ENCODE data around the gene MTA3. TPM values are rescaled to one million over a fixed set of nuclear protein-coding genes. Genes with fewer than 3 reads are reported as not detected.
A peak's percentile ranks its signal among the peaks of the same experiment; 100 is the strongest.
"Not testable (repeated sequence)": the region's sequence is repeated elsewhere in the genome, so short reads cannot be mapped to it uniquely, and the experiment has no call there.

The MTA3 gene
- polyA plus RNA-seq, 3 donors, result 63.0 to 74.2 (median 70.5) TPM

DNA sequence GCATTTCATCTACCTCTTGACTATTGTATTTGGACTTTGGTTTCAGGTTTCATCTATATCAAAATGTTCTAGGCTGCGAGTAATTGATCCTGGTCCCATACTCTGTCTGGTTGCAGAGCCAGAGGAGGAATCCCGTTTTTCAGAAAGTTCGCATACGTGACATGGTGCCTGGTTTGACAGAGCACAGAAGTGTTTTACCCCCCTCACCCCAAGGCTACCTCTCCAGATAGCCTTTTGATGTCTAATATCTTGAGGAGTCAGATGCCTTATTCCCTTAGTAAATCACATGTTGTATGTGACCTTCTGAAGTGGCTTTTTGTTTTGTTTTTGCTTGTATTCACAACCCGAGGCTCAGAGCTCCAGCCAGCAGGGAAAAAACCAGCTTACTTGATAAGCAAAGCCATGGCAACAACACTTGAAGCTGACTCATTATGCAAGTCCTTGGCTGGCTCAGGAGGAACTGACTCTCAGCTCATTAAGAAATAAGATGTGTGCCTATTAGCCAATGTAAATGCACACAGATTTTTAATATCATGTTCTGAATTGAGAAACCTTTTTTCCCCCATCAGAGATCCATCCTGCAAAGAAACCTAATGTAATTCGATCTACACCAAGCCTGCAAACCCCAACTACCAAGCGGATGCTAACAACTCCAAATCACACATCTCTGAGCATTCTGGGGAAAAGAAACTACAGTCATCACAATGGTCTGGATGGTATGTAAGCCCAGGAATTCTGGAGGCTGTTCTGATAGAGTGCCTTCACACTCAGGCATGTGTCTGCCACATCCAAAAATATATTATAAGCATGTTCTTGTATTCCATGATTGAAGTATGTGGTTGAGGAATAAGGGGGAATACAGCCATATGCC lies 154.1 kb downstream of the MTA3 start:
- DNase-seq, result peak; percentile 40

DNA sequence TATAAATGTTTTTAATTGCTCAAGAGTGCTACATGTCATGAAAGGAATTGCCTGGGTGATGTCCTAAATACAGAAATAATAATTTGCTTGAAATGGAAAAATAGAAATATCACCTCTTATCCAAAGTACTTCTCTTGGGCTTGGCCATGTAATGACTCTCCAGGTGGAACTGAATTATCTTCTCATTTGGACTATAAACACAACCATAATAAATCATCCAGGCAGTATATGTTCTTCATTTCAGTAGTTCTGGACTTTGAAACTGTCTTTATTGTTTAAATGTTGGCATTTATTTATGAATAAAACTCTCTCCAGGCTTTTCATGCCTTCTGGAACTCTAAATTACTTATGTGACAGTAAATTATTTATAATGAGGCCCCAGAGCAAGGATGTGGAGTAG lies 155.0 kb downstream of the MTA3 start:
- no peak for DNase-seq

DNA sequence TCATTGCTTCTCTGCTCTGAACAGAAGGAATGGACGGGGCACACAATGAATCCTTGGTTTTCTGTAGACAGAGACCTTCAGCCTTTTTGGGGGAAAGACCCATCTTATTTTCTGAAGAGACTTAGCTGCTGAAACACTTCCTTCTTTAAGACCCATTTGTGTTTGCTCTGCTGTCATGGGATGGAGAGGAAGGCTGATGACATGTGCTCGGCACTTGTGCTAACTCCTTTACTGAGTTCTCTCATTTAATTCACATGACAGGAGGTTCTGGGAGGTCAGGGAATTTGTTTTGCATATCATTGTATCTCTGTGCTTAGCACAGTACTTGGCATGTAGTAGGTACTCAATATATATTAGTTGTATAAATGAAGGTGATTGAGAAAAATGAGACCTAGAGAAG lies 156.5 kb downstream of the MTA3 start:
- no peak for DNase-seq

DNA sequence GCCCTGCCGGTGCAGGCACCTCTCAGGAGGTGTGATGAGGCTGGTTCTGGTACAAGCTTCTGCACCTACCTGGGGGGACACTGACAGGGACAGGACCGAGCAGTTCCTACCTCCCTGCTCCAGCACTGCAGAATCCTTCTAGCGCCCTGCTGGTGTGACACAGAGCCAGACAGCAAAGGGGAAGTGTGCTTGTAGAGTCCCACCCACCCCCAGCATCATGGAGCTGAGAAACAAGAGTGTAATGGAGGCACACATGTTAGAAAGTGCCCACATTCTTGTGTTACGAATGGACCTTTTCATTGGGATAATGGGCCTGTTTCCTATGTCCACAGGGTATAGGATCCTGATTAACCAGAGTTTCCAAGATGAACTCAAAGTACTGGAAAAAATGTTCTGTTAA lies 157.2 kb downstream of the MTA3 start:
- DNase-seq, result no peak

DNA sequence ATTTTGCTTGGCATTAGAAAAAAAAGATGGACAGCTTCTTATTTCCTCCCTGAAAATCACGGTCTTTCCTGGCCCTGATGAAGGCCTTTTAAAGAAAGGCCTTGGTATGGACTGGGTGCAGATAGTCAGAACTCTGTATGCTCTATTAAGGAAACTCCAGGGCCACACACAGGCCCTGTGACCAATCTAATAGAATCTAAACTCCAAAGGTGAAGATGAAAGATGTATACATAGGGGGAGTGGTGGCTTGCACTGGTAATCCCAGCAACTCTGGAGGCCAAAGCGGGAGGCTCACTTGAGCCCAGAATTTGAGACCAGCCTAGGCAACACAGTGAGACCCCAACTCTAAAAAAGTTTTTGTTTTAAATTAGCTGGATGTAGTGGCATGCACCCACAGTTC lies 158.2 kb downstream of the MTA3 start:
- no peak for DNase-seq

DNA sequence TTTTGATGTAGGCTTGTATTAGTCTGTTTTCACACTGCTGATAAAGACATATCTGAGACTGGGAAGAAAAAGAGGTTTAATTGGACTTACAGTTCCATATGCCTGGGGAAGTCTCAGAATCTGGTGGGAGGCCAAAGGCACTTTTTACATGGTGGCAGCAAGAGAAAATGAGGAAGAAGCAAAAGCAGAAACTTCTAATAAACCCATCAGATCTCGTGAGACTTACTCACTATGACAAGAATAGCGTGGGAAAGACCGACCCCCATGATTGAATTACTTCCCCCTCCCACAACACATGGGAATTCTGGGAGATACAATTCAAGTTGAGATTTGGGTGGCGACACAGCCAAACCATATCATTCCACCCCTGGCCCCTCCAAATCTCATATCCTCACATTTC lies 162.9 kb downstream of the MTA3 start:
- DNase-seq, result not testable (repeated sequence)

DNA sequence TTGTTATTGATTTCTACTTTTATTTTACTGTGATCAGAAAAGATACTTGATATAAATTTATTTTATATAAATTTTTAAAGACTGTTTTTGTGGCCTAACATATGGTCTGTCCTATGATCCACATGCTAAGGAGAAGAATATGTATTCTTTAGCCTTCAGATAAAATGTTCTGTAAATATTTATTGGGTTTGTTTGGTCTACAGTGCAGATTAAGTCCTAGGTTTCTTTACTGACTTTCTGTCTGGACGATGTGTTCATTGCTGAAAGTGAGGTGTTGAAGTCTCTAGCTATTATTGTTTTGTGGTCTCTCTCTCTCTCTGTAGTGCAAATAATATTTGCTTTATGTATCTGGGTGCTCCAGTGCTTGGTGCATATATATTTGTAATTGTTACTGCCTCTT lies 165.4 kb downstream of the MTA3 start:
- no peak for DNase-seq

DNA sequence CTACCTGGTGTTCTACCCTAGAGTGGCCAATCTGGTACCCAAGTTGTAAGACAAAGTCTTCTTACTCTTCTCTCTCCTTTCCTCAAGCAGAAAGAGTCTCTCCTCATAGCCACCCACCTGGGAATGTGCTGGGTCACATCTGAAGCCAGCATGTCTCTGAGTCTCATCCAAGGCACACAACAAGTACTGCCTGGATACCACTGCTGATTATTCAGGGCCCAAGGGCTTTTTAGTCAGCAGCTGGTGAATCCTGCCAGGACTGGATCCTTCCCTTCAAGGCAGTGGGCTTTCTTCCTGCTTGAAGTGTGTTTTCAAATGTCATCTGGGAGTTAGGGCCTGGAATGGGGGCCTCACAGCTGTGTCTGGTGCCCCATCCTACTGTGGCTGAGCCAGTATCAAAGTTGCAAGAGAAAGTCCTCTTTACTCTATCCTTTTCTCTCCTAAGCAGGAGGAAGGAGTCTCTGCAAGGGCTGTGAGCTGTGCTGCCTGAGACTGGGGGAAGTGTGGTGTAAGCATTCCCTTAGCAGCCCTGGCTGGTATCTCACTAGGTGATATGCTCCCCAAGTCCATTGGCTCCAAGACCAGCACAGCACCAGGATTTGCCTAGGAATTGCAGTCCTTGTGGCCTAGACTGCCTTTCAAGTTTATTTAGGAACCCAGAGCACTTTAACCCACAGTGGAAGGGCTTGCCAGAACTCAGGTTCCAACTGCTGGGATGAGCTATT lies 168.3 kb downstream of the MTA3 start:
- no peak for DNase-seq

DNA sequence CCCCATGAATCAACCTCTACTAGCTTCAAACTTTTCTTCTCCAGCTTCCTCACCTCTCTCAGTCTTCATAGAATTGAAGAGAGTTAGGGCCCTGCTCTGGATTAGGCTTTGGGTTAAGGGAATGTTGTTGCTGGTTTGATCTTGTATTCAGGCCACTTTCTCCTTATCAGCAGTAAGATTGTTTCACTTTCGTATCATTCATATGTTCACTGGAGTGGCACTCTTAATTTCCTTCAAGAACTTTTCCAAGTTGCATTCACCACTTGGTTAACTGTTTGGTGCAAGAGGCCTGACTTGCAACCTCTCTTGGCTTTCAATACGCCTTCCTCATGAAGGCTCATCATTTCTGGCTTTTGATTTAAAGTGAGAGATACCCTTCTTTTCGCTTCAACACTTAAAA lies 172.7 kb downstream of the MTA3 start:
- no peak for DNase-seq

DNA sequence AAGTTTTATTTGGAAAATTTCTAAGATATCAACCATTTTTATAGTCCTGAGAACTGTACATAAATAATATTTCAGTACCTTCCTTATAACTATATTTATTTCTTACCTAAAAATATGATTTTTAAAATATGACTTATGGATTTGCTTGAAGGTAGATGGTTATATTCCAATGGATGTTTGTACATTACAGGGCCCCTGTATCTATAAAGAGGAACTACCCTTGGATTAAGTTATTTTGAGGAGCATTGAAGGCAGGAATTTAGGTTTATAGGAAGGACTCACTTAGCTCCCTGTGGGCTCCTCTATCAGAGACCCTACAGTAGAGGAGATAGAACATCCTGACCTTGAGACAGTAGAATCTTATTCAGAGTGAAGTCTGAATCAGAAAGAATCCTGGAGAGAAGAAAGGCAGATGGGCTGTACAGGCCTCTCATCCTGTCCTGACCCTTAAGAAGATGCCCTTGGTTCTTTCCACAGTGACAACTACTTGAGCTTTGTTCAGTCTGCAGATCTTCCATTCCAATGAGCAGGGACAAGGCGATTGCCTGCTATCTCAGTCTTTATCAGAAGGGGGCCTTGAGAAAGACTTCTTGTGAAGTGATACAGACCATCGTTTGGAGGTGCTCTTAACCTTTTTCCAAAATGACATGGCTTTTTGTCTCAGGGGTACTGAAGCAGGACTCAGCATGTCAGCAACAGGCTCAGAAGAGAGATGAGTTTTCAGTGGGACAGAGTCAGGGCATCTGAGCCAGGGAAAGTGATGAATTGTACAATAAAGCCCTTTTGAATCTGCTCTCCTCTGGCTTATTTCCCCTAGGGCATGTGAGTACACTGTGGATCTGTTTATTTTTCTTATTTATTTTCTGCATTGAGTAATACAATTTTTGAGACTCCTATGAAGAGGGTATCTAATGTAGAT lies 174.6 kb downstream of the MTA3 start:
- no peak for DNase-seq

DNA sequence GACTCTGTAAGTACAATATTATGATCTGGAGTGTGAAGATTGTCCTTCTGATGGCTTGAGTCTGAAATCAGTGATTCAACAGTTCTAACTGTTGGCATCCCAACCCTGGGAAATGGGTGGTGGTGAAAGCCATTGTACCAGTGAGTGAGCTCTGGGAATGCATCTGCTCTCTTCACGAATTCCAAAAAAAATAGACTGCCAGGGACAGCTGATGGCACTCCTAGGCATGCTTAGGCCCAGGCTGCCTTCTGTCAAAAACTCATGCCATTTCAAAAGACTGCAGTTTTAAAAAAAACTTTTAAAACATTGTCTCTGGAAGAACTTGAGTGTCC lies 175.2 kb downstream of the MTA3 start:
- DNase-seq, result no peak

DNA sequence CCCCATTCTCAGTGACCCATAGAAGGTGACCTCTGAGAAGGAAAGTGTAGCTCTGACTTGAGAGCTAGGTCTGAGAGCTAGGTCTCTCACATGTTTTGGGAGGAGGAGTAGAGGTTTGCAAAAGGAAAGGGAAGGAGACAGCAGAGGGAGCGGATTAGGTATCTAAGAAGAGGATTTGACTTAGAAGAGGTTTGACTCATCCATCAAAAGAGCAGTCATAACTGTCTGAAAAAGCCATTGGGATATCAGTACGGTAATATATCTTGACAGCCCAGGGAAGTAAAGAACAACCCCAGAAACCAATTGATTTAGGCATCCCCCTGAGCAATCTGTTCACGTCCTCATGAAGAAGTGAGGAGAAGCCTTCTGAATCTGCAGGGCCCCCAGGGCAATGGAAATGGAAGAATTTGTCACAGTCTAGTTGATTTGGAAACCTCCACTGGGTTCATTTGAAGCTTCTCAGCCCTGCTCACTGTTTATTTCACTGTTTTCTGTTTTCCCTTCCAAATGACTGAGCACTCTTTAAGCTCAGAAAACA lies 176.2 kb downstream of the MTA3 start:
- no peak for DNase-seq

DNA sequence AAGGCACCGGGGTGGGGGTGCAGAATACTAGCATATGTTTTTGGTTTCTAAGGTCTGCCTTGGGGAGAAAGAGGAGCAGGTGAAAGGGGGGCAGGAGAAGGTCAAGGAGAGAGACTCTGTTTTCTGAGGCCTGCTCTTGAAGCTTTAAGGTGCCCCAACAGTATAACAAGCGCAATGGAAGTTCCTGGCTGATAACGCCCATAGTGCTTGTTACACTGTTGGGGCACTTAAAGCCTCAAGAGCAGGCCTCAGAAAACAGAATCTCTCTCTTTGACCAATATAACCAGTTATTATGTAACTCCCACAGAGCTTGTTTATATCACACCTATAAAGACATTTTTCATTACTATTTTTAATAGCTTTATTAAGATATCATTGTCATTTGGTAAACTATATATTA lies 179.0 kb downstream of the MTA3 start:
- no peak for DNase-seq

DNA sequence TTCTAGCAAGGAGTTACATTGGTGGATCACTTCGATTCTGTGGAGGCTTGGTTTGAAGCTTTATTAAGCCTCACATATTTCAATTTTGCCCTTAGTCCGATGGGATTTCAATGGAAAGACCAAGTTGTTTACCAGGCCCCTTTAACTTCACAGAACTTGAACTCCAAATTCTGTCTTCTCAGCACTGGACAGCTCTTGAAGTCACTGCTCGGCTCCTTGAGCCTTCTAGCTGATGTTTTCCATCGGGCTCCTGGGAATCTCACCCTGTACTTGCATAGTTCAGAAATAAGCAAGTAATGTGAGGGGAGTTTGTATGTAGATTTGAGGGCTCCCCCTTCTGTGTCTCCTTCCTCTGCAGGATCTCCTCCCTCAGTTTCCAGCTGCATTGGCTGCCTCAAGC lies 180.4 kb downstream of the MTA3 start:
- DNase-seq, result no peak

DNA sequence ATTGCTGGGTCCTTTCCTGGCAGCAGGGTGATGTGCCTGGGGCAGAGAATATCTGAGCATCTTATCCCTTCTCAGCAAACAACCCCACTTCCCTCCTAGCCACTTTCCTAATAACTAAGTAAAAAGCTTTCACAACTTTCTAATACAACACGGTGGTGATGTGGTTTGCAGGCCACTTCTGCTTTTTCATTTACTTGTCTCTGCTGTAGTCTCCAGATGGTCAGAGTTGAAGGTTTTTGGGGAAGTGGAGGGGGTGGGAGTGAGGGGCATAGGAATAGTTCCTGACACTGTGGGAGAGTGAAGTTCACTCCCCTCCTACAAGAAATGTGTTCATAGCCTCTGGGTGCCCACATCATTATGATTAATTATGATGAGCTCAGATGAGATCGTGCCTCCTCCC lies 183.9 kb downstream of the MTA3 start:
- DNase-seq, result no peak

DNA sequence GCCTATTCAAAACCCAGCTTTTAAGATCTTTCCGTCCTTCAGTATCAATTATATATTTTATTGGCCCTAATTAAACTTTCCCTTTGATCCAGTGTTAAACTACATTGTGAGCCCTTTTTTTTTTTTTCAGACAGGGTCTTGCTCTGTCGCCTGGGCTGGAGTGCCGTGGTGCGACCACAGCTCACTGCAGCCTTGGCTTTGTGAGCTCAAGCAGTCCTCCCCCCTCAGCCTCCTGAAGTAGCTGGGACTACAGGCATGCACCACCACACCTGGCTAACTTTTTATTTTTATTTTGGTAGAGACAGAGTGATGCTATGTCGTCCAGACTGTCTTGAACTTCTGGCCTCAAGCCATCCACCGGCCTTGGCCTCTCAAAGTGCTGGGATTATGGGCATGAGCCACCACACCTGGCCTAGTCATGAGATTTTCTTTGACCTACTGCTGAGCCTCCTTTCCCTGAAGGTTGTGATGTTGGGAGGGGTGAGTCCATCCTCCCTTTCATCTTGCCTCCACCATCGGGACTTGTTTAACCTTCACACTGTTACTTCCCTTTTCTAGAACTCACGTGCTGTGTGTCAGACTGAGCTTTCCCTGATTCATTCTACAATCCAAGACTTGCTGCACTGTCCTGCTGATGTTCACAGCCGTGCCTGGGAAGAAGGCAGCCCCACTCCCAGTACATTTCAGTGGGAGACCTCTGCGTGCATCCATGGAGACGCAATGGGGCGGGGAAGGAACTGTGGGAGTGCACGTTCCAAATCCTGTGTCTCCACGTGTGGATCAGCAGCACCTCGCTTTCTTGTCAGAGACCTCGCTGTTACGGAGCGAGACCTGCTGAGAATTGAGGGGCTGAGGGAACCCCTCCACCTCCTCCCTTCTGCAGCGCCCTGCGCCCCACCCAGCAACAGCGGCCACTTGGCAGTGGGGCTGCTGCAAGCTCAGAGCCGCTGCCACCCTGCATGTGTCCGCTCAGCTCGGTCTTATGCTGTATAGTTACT lies 184.7 kb downstream of the MTA3 start:
- DNase-seq, result no peak

DNA sequence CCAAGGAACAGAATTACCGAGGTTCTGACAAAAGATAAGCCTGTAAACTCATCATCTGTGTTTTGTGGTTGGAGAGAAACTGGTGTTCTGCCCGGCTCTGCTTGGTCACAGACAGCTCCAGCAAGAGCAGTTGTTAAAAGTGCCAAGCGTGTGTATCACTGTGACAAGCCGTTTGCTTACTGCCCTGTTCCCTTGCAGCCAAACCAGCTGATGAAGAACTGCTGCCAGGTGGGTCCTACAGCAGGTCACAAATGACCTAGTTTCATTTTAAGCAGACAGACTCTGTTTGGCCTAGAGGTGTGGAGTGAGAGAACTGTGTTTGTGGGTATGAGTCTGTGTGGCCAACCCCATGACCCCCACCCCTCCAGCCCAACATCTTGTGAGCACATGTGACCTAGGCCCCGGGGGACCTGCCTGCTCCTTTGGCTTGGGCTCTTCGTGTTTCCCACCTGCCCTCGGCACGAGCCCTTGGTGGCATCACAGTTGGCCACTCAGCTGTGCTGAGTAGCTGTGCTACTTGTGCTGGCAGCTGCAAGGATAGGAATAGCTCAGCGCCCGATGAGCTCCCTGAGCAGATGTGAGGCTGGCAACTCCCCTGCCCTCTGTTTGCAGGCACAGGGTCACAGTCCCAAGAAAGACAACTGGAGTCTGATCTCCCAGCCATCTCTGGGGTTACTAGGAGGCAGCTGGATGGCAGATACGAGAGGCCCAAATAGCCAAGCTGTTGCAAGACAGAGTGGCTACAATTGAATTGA lies 185.8 kb downstream of the MTA3 start:
- DNase-seq, result no peak

DNA sequence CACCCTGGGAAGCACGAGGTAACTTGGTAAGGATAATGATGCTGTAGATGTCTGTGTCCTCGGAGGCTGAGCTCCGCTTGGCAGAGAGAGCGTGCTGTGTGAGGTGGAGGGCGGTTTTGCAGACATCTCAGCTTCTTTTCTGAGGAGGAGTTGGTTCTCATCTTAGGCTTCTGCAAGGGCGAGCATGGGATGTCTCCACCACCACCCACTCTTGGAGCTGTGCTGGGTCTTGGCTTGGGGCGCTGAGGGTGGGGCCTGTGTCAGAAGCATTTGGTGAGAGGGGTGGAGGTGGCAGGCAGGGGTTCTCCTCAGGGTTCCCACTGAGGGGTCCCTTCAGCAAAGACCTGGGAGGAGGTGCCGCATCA lies 186.3 kb downstream of the MTA3 start:
- DNase-seq, result no peak

DNA sequence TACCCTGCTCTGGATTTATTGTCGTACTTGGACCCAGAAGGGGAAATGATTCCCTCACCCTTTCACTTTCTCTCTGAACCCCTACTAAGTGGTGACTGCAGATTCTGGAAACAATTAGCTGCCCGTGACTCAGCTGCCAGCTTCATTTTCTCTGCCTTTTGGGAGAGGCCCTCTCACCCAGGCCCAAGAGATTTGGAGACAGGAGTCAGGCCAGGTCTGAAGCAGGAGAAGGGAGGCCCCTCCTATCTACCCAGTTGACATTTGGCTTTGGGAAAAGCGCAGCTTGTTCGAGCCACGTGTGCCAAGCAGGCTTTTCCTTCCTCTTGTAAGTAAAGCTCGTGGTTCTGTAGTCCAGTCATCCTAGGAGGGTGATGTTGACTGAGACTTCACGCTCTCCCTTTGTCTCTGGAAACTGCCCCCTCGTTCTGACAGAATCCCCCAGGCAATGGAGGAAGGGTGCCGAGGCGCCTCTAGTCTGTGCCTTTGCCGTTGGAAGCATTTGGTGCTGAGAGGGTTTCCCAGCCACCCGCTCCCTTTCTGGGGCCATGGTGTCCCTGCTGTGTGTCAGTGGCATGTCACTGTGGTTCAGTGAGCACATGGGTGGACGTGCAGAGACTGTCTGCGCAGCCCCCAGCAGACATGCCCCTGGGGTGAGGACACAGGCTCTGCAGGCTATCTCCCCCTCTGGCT lies 186.9 kb downstream of the MTA3 start:
- DNase-seq, result no peak

All from renal pelvis (tissue), 4 donors.